ENCODE measurements around the gene PRDM12.

DNA sequence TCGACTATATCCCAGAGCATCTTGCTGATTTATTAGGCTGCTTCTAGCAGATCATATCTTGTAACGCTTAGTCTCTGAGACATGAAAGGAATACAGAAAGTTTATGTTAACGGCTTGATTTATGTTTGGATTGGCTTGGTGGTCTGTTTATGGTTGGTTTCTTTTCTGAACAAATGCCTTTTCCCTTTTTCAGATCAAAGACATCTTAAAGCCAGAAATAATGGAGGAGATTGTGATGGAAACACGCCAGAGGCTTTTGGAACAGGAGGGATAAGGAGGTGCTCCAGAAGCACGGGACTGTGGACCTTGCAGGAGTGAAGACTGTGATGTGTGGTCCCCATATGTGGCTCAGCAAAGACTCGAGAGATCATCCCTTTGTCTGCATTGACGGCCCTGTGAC, 39.1 kb downstream of the PRDM12 start:
- TF ChIP-seq POLR2A (IDR thresholded peaks at IDR 0.05) (no peak), POLR2AphosphoS5 (IDR thresholded peaks at IDR 0.05) (no peak)

Data from breast epithelium (tissue), 3 donors.